K562 (cell line): ENCODE measurements around the gene MYOG. TPM values are rescaled to one million over a fixed set of nuclear protein-coding genes. Genes with fewer than 3 reads are reported as not detected.

Experiments
- ATAC-seq: fragments of 200-7000 bp; cut with Tn5 transposase; 3 replicates; pipeline ENCODE4 v1.9.1; 2020; ENCODE audit warnings: moderate library complexity
- BruUV-seq: library from RNA; stranded (reverse); fragments of 400-500 nt; replicated peaks from 2 replicates; lab custom pipeline; 2021; lab: Mats Ljungman, UMichigan
- CTCF ChIA-PET: fragments of 300-600 bp; formaldehyde crosslinking; extraction: SDS; loops from one replicate; lab custom pipeline; 2021; ENCODE audit warnings: low intra/inter-chr PET ratio; lab: Yijun Ruan, JAX
- POLR2A ChIA-PET: fragments of 300-600, 350-650 bp; sonication (Branson Sonifier 250); formaldehyde crosslinking; extraction: SDS; loops from one replicate; lab custom pipeline; 2021; ENCODE audit warnings: antibody characterized with exemption, inconsistent platforms; lab: Yijun Ruan, JAX
- DNase-seq, 4 experiments: peaks; one replicate each; pipeline versions ENCODE4 v3.0.0 to v3.0.0-alpha.2; 2011 to 2018; ENCODE audit warnings: low spot score in 3 of 4, mixed read lengths in 3 of 4; ENCODE audit errors: extremely low read depth in 1 of 4
- FAIRE-seq: peaks from 2 replicates; lab custom pipeline; 2011; peaks lifted over from hg19 to GRCh38; lab: Jason Lieb, UNC
- H2AFZ ChIP-seq: 2 replicates; pipeline ENCODE4 v1.6.0; 2011; ENCODE audit warnings: low read depth, low read length, control low read depth, inconsistent platforms
- H3K27ac ChIP-seq: fragments of 200-600 bp; 3 replicates; pipeline ENCODE4 v1.8.0; 2011; ENCODE audit warnings: low read depth, mild to moderate bottlenecking, control low read depth, inconsistent platforms, low read length, moderate library complexity, mixed read lengths; ENCODE audit errors: extremely low read depth
- H3K27me3 ChIP-seq, 2 experiments: fragments of 300-600 bp in 1 of 2; 2 replicates in 1 of 2; 3 replicates in 1 of 2; pipeline versions ENCODE4 v1.6.0 to v1.8.0; 2011; ENCODE audit warnings: inconsistent platforms in 2 of 2, low read length in 2 of 2, mild to moderate bottlenecking in 1 of 2, mixed read lengths in 1 of 2, moderate library complexity in 1 of 2; ENCODE audit not compliant: control insufficient read depth in 2 of 2, insufficient read depth in 2 of 2
- H3K36me3 ChIP-seq: fragments of 300-600 bp; 3 replicates; pipeline ENCODE4 v1.8.0; 2011; ENCODE audit warnings: mild to moderate bottlenecking, low read length, inconsistent platforms; ENCODE audit not compliant: control insufficient read depth, insufficient read depth
- H3K4me1 ChIP-seq, 2 experiments: fragments of 200-600 bp in 1 of 2; replicated peaks in 1 of 2; 2 replicates in 1 of 2; 3 replicates in 1 of 2; pipeline versions ENCODE4 v1.5.1 to v1.8.0; 2011; ENCODE audit warnings: inconsistent platforms in 2 of 2, low read length in 2 of 2, mild to moderate bottlenecking in 1 of 2, mixed read lengths in 1 of 2, moderate library complexity in 1 of 2; ENCODE audit not compliant: control insufficient read depth in 2 of 2, insufficient read depth in 2 of 2
- H3K4me2 ChIP-seq: 2 replicates; pipeline ENCODE4 v1.6.1; 2011; ENCODE audit warnings: low read length, control low read depth, inconsistent platforms, mixed read lengths; ENCODE audit not compliant: insufficient read depth
- H3K4me3 ChIP-seq: fragments of 200-600 bp; sonication (generic), shearing (Covaris generic); 2 replicates; pipeline ENCODE4 v1.5.1; 2016; ENCODE audit warnings: control low read depth, inconsistent platforms
- H3K79me2 ChIP-seq: fragments of 200-600 bp; 3 replicates; pipeline ENCODE4 v1.8.0; 2011; ENCODE audit warnings: low read length, inconsistent platforms; ENCODE audit not compliant: control insufficient read depth, insufficient read depth
- H3K9ac ChIP-seq, 2 experiments: 2 replicates each; pipeline versions ENCODE4 v1.6.0 to v1.6.1; 2011; ENCODE audit warnings: low read depth in 2 of 2, low read length in 2 of 2, control low read depth in 1 of 2, inconsistent platforms in 1 of 2, mild to moderate bottlenecking in 1 of 2, mixed read lengths in 1 of 2; ENCODE audit not compliant: insufficient read depth in 1 of 2
- H3K9me1 ChIP-seq: one replicate; pipeline ENCODE4 v1.6.0; 2011; ENCODE audit warnings: inconsistent platforms, mild to moderate bottlenecking, low read length, moderate library complexity; ENCODE audit not compliant: control insufficient read depth, insufficient read depth
- H3K9me3 ChIP-seq: replicated peaks from 2 replicates; pipeline ENCODE4 v1.5.1; 2011; ENCODE audit warnings: low read depth, low read length, inconsistent platforms; ENCODE audit not compliant: control insufficient read depth, insufficient read depth
- H4K20me1 ChIP-seq: replicated peaks from 2 replicates; pipeline ENCODE4 v1.6.1; 2011; ENCODE audit warnings: low read length, inconsistent platforms, mixed read lengths; ENCODE audit not compliant: control insufficient read depth, insufficient read depth
- ASH1L ChIP-seq: fragments of 450-650 bp; IDR thresholded peaks from 2 replicates; pipeline ENCODE4 v1.6.1; 2018; ENCODE audit warnings: borderline replicate concordance, mild to moderate bottlenecking, low read depth; ENCODE audit not compliant: partially characterized antibody
- ATF3 ChIP-seq, 2 experiments: fragments of 450-650 bp in 1 of 2; sonication (generic) in 1 of 2; formaldehyde crosslinking in 1 of 2; IDR thresholded peaks in 1 of 2; conservative IDR thresholded peaks in 1 of 2; 2 replicates each; pipeline versions ENCODE4 v1.6.1 to v1.8.1; 2016 to 2023; ENCODE audit warnings: mild to moderate bottlenecking in 2 of 2, moderate library complexity in 2 of 2, inconsistent platforms in 1 of 2, missing genetic modification reagents in 1 of 2
- BRCA1 ChIP-seq, 2 experiments: fragments of 450-650 bp in 1 of 2; sonication (generic) in 1 of 2; formaldehyde crosslinking in 1 of 2; IDR thresholded peaks; 2 replicates each; pipeline versions ENCODE4 v1.5.0 to v1.6.1; 2017 to 2020; ENCODE audit warnings: mild to moderate bottlenecking in 1 of 2, missing genetic modification reagents in 1 of 2
- EGR1 ChIP-seq: fragments of 450-650 bp; conservative IDR thresholded peaks from 2 replicates; pipeline ENCODE4 v1.6.1; 2017; ENCODE audit warnings: mild to moderate bottlenecking
- MTF1 ChIP-seq: fragments of 250-450 bp; sonication (Bioruptor Pico); IDR thresholded peaks from 2 replicates; pipeline ENCODE4 v1.9.0; 2021; ENCODE audit warnings: moderate library complexity, mild to moderate bottlenecking, inconsistent platforms, borderline replicate concordance
- NFIC ChIP-seq: fragments of 450-650 bp; IDR thresholded peaks from 2 replicates; pipeline ENCODE4 v1.6.1; 2017; ENCODE audit warnings: mild to moderate bottlenecking, inconsistent platforms
- WGBS: fragments of 100-300 bp; shearing (Covaris generic); methylation state at CpG from one replicate; pipeline ENCODE4 v1.1.6; 2016; ENCODE audit warnings: low coverage, mixed read lengths; ENCODE audit not compliant: insufficient coverage; ENCODE audit errors: missing lambda C conversion rate; 5-methylcytosine and 5-hydroxymethylcytosine counted together
- in situ Hi-C: fragments of 300-500 bp; cut with MboI; formaldehyde crosslinking; loops from 4 replicates; pipeline ENCODE4 v1.15.0; 2018; ENCODE audit warnings: inconsistent platforms, mixed read lengths
- intact Hi-C: fragments of 100-400 bp; cut with micrococcal nuclease; formaldehyde crosslinking; loops from 2 replicates; pipeline ENCODE4 v1.14.2; 2022
- polyA plus RNA-seq, 8 experiments: library from polyadenylated mRNA; depleted of rRNA in 4 of 8; stranded (reverse) in 5 of 8; unstranded in 3 of 8; fragments of >200 nt; fragmentation: Nextera tagmentation in 2 of 8; fragmentation: Illumina TruSeq in 1 of 8; extraction: Ambion mirVana in 2 of 8; extraction: Trizol in 1 of 8; gene quantifications; 2 replicates each; pipeline versions ENCODE4 v1.2.1 to v1.2.3, GENCODE V29; 2011 to 2014; ENCODE audit warnings: inconsistent platforms in 1 of 8, missing spikeins in 1 of 8
- total RNA-seq, 7 experiments: library from RNA; depleted of rRNA in 6 of 7; stranded (reverse); fragments of >200 nt in 6 of 7; fragmentation: Illumina TruSeq in 2 of 7; extraction: Trizol in 2 of 7; gene quantifications; 2 replicates each; pipeline versions ENCODE4 v1.2.1 to v1.2.3, GENCODE V29; 2011 to 2021; ENCODE audit warnings: low replicate concordance in 1 of 7

The MYOG gene
- total and polyA plus RNA-seq, 9 of the 15 experiments (the other 6 are each of a cell fraction or from before 2014, with no cell fraction given), result not detected

- Histone ChIP-seq H3K4me2 (no peak overlapping the region), H3K9ac (peak overlapping the region in 1 of 2 experiments; percentile 55; a peak in 1 of 4 replicates), H4K20me1 (peaks cover 37% of the 10 kb centered on the region), H3K4me3 (no peak overlapping the region), H2AFZ (no peak overlapping the region), H3K27ac (no peak overlapping the region), H3K4me1 (peaks cover 0 to 19% of the 10 kb centered on the region in 2 experiments; a peak in 3 of 5 replicates), H3K79me2 (no peaks in the 10 kb centered on the region), H3K9me1 (peaks cover 2% of the 10 kb centered on the region), H3K36me3 (no peaks in the 10 kb centered on the region), H3K27me3 (peaks cover 63 to 89% of the 10 kb centered on the region in 2 experiments), H3K9me3 (no peaks in the 10 kb centered on the region)
- intact Hi-C loops, result no loop called here
- no peak for TF ChIP-seq ASH1L
- no peak for TF ChIP-seq ATF3 (IDR thresholded peaks at IDR 0.05)
- no peak for TF ChIP-seq ATF3 (CRISPR knock-in tag; conservative IDR thresholded peaks at IDR 0.05)
- peak; percentile 63 for TF ChIP-seq NFIC
- TF ChIP-seq MTF1 (CRISPR knock-in tag), result no peak
- peak; percentile 48 for TF ChIP-seq EGR1
- TF ChIP-seq BRCA1 (IDR thresholded peaks at IDR 0.05), result no peak
- TF ChIP-seq BRCA1 (CRISPR knock-in tag; IDR thresholded peaks at IDR 0.05), result no peak
- 8% methylated on average over 16 of the region's 16 CpGs for WGBS
- ChIA-PET CTCF (no interaction called here), POLR2A (interaction anchor here (0.6 to 1.7 kb wide), 5 partner anchors 10 to 81 kb away, joined by 3 to 8 read pairs (median 3); partner anchors contain the start of genes ADORA1 and TMEM183A)
- DNase-seq, result no peak
- FAIRE-seq, result no peak
- no TSS peak for BruUV-seq
- in situ Hi-C loops, result no loop called here
- no peak for ATAC-seq
Observed at GRCh38 chr1:203045821-203046594, 39.8 kb downstream of the MYOG start.
